HG02763 (cell line): ENCODE measurements around the gene IL4.

Experiments
- ATAC-seq: cut with Tn5 transposase; IDR thresholded peaks from one replicate; pipeline ENCODE4 v1.9.1; 2021; ENCODE audit warnings: mild to moderate bottlenecking, moderate library complexity; ENCODE audit not compliant: unreplicated experiment

The IL4 gene

DNA sequence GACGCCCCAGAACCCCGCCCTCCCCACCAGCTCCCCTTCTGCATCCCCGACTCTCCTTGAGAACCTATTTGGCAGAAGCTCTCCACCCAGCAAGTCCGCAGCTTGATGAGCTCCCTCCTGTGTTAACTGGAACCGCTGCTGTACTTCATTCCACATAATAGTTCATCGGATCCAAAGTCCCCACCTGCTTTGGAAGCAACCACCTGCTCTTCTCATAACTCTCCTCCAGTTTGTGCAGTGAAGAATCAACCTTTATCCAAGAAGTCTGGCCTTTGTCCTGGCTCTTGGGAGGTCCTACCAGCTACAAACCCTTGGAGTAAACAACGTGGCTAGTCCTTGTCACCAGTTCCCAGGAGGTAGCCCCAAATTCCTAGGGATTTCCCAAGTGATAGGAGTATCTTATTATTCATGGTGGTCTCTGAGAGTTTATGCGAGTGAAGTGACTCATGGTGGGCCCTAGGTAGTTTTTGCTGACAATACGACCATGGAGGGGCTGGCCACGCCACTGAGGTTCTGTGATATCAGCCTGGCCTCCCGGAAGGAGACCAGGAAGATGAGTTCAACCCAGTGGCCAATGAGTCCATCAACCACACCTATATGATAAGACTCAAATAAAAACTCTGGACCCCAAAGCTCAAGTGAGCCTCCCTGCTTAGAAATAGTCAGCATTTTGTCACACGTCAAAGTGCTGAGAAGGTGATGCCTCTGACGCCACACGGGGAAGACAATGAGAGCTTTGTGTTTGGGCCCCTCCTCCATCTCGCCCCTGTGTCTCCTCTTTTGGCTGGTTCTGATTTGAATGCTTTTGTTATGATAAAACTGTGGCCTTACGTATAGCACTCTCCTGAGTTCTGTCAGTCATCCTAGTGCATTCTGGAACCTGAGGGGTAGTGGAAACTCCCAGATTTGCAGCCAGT lies 3.6 kb upstream of the IL4 start:
- ATAC-seq, result no peak

DNA sequence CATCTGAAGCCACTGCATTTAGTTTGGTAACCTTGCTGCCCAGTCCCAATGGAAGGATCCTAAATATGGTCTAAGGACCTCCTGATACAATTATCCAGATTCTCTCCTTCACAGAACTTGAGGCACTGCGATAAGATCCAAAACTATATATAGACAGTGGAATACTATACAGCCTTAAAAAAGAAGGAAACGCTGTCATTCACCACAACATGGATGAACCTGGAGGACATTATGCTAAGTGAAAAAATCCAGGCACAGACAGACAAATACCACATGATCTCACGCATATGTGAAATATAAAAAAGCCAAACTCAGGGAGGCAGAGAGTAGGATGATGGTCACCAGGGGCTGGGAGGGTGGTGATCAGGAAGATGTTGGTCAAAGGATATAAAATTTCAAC lies 2.8 kb upstream of the IL4 start:
- no peak for ATAC-seq

DNA sequence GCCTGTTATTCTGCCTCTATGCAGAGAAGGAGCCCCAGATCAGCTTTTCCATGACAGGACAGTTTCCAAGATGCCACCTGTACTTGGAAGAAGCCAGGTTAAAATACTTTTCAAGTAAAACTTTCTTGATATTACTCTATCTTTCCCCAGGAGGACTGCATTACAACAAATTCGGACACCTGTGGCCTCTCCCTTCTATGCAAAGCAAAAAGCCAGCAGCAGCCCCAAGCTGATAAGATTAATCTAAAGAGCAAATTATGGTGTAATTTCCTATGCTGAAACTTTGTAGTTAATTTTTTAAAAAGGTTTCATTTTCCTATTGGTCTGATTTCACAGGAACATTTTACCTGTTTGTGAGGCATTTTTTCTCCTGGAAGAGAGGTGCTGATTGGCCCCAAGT lies 301 bp upstream of the IL4 start:
- ATAC-seq, result no peak

DNA sequence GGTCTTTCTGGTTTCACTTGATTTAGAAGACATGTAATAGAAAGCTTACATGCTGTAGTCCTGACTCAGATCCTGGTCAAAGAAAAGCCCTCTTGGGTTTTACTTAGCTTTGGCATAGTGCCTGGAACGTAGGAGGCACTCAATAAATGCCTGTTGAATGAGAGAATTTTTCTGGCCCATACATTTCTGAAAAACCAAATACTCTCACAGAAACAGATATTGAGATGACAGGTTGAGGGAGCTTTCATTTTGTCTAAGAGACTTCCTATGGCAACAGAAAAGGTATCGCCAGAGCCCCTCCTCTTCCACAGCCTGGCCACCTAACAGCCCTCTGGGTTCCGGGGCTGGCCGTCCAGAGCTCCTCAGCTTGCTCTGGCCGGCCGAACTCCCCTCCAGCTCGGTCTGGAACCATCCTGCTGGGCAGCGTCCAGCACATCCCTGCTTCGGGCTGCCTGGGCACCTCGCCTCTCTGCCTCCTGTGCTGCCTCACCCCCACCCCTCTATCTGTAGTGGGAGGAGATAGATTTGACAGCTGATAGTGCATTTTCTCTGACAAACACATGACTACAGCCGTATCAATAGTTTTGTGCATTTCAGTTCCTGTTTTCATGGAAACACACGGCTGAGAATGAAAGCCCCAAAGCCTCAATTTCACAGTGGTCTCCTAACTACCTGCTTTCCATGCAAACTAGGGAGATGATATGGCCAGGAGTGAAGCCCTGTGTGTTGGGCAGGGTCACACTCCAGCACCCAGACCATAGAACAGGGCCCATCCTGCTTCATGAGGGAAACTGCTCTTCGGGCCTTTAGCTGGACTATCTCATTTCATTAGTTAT lies 1.1 kb downstream of the IL4 start:
- ATAC-seq, result peak; percentile 79

DNA sequence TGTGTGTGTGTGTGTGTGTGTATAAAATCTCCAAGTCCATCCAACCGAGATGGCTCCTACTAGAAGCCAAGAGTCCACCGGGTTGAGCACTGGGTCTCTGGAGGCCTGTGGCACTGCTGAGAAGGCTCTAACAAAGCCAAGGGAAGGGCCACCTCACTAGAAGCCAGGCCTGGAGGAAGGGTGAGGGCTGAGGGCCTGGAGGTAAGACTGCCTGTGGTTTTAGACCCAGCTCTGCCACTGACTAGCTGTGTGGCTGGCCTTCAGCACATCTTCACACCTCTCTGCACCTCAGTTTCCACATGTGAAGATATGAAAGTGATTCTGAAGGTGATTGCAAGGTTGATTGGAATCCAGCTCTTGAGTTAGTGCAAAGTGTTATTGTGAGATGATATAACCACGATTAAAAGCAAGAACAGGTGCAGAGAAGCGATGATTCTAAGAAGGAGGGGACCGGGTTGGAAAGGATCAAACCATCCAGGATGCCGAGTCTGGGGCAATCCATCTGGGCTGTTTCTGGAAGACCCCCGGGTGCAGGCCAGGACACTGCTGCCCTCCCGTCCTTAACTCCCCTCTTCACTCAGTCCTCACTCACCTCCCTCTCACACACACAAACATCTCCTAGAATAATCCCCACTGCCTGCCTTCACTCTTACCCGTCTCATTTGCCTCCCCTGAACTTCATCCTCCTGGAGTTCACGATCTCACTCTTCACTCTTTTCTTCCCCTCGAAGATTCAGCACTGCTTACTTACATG lies 2.3 kb downstream of the IL4 start:
- ATAC-seq, result no peak

DNA sequence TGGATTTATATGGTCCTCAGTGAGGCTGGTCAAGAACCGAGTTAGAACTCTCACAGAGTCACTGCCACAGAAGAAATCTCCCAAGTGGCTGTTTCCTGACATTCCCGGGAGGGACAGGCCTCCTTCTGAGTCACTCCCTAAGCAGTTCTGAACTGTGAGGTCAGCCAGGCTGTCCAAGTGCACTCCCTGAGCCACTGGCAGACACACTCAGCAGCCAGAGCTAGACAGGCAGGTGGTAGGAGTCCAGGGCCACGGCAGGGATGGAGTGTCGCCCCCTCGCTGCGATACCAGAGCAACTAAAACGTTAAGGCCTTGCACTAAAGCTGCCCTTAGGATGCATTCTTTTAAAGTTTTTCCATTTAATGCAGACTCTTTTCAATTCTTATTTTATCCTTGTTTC lies 3.4 kb downstream of the IL4 start:
- ATAC-seq, result no peak

DNA sequence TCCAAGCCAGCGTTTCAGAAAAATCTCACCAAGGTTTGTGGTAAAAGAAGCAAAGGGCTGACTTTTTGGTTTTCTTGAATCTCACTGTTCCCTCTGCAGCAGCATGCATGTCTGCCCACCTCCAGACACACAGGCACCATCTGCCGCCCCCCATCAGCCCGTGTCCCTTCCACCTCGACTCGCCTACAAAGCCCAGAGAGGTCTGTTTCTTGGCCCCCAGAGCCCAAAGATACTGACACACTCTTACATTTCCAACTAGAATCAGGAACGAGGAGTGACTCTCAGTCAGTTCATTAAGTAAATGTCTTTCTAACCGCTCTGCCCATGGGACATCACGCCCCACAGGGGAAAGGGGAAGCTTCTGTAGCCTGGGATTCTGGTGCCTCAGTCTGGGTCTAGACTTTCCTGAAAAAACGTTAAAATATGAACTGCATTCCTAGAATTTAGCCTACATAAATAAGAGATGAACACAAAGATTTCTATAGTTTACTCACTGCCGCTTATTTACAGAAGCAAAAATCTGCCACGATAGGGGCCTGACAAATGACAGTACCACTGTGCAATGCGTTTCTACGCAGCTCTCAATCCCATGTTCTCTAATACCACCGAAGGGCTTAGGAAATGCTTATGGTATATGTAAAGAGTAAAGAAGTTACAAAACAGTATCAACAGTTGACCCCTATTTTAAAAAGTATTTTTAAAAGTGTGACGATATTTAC lies 4.1 kb downstream of the IL4 start:
- no peak for ATAC-seq

DNA sequence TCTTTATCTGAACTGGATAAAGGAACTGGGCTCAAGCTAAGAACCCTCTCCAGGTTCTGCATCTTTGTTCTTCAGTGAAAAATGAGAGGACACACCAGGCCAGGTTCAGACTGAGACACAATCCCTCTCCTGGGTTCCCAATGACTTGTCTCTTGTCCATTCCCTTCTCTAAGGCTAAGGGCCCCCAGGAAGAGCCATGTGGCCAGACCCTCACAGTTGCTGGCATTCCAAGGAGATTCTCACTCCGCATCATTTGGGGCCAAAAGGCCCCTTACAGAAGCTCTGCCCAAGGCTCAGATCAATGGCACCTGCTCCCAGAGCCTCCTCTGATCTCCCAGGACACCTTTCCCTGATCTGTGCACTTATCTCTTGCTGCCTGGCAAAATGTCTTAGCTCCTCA lies 4.9 kb downstream of the IL4 start:
- no peak for ATAC-seq

DNA sequence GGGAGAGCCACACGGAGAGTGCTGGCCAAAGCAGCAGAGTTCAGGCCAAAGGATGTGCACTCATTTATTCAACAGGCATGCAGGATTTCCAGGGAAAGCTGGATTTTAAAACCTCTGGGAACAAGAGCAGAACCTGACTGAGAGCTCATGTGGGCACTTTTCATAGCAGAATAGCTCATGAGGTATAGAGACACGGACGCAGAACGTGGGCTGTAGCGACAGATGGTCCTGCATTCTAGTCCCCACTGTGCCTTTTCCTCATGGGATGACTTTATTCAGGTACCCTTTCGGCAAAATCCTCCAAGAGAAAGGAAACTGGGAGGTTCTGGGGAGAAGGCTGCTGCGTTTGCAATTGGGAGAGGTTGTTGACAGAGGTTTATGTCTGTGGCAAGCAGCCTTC lies 5.4 kb downstream of the IL4 start:
- no peak for ATAC-seq

DNA sequence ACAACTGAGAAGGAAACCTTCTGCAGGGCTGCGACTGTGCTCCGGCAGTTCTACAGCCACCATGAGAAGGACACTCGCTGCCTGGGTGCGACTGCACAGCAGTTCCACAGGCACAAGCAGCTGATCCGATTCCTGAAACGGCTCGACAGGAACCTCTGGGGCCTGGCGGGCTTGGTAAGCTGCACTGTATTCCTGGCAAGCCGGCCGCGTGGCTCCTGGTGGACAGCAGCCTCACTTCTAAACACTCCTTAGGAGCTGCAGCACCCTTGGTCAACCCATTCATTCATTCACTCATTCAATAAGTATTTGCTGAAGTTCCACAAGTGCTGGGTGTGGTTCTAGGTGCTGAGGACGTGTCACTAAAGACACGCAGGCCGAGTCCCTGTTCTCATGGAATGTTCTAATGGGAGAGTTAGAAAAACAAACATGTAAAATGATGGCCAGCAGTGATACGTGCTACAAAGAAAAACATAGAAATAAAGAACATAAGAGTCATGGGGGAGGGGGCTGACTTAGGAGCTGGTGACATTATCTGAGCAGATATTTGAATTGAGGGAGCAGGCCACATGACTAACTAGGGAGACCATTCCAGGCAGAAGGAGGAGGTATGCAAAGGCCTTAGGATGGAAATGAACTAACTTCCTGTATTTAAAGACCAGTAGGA lies 6.1 kb downstream of the IL4 start:
- no peak for ATAC-seq

DNA sequence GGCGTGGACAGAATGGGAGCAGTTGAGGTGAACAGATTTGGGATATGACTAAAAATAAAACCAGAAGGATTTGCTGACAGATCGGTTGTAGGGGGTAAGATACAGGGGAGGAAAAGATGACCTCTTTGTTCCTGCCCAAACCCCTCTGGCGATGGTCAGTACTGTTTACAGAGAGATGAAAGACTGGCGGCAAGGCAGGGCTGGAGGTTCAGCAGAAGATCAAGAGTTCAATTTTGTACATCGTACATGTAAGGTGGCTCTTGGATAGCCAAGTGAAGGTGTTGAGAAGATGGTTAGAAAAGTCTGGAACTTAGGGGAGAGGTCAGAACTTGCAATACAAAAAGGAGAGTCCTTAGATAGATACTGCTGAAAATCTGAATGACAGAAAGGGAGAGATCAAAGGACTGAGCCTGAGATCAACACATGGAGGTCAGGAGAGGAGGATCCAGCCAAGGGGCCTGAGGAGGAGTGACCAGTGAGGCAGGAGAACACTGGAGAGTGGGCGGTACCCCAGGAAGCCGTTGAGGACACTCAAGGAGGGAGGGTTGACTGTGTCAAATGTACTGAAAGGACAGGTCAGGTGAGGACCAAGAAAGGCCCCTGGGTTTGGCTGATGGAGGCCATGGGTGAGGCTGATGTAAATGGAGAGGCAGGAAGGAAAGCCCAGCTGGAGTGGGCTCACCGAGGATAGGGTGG lies 7.1 kb downstream of the IL4 start:
- ATAC-seq, result no peak

DNA sequence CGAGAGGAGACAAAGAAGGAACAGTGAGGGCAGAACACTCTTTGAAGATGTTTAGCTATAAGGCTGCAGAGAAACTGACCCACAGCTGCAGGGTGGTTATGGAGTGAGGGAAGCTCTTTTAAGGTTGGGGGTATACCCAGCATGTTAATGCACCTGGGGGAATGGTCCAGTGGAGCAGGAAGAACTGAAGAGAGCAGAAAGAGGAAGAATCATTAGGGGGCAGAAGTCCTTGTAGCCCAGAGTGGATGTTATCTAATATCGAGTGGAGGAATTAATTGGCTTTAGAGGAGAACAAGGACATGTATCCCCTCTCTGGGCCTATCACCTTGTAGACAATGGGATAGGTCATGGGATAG lies 7.7 kb downstream of the IL4 start:
- ATAC-seq, result no peak

DNA sequence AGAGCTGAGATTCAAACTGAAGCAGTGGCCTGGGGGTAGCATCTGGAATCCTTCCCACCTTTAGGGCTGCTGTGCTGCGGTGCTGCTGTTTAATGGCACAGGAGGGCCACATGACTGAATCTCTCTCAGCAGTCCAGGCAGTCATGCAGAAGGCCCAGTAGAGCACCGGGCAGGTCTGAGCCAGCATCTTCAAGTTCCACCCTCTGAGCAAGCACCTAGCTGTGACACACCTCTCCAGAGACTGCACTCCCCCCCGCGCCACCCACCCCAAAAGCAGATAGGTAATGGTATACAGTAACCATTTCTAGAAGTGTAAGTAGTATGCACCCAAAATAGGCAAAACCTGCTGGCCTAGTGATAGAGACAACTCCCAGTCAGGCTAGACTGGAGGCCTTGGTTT lies 8.2 kb downstream of the IL4 start:
- ATAC-seq, result no peak

DNA sequence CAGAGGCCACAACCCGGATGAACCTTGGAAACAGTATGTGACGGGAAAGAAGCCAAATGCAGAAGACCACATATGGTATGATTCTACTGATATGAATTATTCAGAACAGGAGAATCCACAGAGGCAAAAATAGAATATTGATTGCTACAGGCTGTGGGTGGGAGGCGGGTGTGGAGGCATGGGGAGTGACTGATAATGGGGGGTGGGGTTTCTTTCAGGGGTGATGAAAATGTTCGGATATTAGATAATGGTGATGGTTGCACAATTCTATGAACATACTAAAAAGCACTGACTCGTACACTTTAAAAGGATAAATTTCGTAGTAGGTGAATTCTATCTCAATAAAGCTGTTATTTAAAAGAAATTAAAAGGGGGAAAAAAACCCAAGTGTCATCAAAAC lies 10.7 kb downstream of the IL4 start:
- ATAC-seq, result no peak

DNA sequence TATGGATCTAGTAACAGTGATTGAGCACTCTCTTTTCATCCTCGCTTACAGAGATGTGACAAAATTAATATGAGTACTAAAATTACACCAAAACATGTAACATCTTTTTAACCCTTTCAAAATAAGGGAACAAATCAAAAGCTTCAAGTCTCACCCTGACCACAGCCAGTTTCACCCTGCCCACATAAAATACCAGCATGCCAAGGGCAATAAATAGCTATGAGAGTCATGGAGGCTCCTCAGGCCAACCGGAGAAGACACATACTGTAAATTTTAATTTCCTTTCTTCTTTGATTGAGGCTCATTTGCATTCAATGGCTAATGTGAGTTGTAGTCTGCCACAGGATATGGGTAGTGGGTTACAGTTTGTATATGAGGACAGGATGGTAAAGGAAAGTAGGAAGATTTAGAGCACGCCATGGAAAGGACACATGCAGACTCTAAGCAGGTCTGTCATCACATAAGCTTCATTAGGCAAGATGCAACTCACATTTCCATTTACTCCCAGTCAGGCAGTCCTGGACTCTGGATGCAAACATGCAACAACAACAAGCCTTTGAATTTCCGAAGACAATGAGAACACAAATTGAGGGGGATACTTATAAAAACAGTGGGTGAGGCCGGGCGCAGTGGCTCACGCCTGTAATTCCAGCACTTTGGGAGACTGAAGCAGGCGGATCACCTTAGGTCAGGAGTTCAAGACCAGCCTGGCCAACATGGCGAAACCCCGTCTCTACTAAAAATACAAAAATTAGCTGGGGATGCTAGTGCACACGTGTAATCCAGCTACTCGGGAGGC lies 11.3 kb downstream of the IL4 start:
- no peak for ATAC-seq

DNA sequence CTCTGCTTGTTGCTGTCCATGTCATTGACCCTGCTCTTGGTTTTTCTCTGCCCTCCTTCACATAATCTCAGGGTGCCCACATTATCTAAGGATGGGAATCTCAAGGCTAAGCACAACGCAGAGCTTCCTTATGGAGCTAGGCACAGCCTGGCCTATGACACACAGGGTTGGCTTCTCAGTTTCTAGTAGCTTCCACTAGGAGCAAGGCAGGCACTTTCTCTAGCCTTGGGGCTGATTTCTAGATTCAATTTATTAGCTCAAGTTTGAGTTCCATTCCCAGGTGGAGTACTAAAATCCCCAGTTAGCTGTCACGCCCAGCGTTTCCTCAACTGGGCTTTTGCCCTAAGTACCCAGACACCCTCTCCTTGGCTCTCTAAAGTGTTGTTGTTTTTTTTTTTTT lies 12.4 kb downstream of the IL4 start:
- no peak for ATAC-seq

DNA sequence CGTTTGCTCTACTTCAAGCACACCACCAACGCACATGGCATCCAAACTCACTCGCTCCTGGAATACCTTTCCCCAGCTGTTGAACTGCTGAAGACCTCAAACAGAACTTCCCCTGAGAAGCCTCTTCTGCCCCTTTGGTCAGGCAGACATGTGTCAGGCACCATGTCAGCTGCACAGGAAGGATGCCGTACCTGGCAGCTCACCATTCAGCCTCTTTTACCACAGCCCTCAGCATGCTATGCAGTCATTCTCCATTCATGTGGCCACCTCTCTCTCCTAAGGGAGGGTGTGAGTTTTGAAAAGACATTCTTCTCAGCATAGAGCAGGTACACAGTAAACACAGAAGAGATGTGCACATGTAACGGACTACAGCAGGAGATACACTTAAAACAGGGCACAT lies 14.2 kb downstream of the IL4 start:
- ATAC-seq, result no peak

DNA sequence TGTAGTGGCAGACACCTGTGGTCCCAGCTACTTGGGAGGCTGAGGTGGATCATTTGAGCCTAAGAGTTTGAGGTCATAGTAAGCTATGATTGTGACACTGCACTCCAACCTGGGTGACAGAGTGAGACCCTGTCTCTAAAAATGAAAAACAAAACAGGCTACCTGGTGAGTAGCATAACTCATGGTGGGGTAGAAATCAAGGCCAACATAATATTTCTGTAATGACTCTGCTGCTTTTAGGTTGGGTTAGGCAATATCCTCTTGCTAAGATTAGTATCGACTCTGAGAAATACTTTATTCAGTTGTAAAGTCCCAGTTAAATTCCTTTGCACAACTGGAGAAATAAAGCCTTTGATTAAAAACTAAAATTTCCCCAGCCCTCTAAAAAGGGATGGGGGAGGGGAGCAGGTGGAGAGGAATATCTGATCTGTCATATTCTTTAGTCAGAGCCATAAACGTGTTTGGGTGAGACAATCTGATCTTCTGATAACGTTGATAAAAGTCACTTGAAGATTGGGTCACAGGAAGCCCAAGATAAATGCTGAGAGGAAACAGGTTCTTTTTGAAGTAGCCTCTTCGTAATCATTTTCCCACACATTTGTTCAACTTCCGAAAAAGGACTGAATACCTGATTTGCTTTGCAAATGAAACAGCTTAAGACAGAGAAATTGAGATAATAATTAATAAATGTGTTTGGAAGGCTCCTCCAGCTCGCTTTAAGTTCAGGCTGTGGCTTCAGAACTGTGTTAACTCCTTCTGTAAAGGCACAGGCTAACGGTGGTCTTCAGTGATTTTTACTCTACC lies 14.9 kb downstream of the IL4 start:
- ATAC-seq, result peak; percentile 36
